22Rv1 (cell line): Measurements from ENCODE around the gene TMEM178B.

Experiments used
- ZFX ChIP-seq: fragments of 450-650 bp; IDR thresholded peaks from 2 replicates; pipeline ENCODE4 v1.6.1; 2017; ENCODE audit warnings: antibody characterized with exemption, borderline replicate concordance
- TF ChIP-seq, protein P1 (sequence below): fragments of 450-650 bp; IDR thresholded peaks from 2 replicates; pipeline ENCODE4 v1.5.1; 2017; ENCODE audit warnings: mild to moderate bottlenecking

DNA sequence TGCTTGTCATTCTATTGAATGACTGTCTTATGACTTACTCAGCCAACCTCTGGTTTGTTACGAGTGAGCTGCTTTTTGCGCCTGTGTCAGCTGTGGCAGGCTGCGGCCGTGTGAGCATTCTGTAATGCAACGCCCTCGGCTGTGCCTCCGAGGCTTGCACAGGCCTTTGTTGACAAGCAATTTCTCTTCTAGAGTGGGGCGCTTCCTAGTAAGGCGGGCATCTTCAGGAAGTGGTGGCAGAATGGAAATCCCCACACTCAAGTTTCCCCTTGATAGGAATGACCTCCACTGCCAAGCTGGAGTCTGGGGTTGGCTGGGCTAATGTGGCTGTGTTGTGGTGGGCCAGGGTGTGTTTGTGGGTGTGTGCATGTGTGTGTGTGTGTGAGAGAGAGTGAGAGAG lies 20.2 kb upstream of the TMEM178B start:
- TF ChIP-seq, protein P1, sequence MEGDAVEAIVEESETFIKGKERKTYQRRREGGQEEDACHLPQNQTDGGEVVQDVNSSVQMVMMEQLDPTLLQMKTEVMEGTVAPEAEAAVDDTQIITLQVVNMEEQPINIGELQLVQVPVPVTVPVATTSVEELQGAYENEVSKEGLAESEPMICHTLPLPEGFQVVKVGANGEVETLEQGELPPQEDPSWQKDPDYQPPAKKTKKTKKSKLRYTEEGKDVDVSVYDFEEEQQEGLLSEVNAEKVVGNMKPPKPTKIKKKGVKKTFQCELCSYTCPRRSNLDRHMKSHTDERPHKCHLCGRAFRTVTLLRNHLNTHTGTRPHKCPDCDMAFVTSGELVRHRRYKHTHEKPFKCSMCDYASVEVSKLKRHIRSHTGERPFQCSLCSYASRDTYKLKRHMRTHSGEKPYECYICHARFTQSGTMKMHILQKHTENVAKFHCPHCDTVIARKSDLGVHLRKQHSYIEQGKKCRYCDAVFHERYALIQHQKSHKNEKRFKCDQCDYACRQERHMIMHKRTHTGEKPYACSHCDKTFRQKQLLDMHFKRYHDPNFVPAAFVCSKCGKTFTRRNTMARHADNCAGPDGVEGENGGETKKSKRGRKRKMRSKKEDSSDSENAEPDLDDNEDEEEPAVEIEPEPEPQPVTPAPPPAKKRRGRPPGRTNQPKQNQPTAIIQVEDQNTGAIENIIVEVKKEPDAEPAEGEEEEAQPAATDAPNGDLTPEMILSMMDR: no peak
- no peak for TF ChIP-seq ZFX
